Fibroblast of lung (primary cell): ENCODE data around the gene PKNOX2.

Source experiments
- CTCF ChIP-seq, 2 donors: IDR thresholded peaks in 1 of 2; conservative IDR thresholded peaks in 1 of 2; 1 replicate in 1 of 2; 2 replicates in 1 of 2; pipeline ENCODE4 v1.5.1; 2011 to 2012; ENCODE audit warnings: low read length in 2 of 2, control low read depth in 1 of 2, inconsistent platforms in 1 of 2, low read depth in 1 of 2, mild to moderate bottlenecking in 1 of 2
- EZH2 ChIP-seq: IDR thresholded peaks from 2 replicates; pipeline ENCODE4 v1.5.1; 2012; ENCODE audit warnings: low read length, control low read depth, mild to moderate bottlenecking; ENCODE audit errors: missing control alignments

GRCh38 chr11:125139778-125140177 lies 24.8 kb upstream of the PKNOX2 start:
- TF ChIP-seq CTCF (conservative IDR thresholded peaks at IDR 0.05 in 1 of 2, IDR thresholded peaks at IDR 0.05 in 1 of 2; ENCODE audit: low read depth in 1 of 2, low read length in 2 of 2) (no peak), EZH2 (no peak)
